ENCODE measurements around the gene CSAD. TPM values are rescaled to one million over a fixed set of nuclear protein-coding genes. Genes with fewer than 3 reads are reported as not detected.
A peak's percentile ranks its signal among the peaks of the same experiment; 100 is the strongest.
"Not testable (repeated sequence)": the region's sequence is repeated elsewhere in the genome, so short reads cannot be mapped to it uniquely, and the experiment has no call there.

The CSAD gene
- total RNA-seq, 4 donors from 2014 or later = 7.2 to 33.6 (median 19.2) TPM

DNA sequence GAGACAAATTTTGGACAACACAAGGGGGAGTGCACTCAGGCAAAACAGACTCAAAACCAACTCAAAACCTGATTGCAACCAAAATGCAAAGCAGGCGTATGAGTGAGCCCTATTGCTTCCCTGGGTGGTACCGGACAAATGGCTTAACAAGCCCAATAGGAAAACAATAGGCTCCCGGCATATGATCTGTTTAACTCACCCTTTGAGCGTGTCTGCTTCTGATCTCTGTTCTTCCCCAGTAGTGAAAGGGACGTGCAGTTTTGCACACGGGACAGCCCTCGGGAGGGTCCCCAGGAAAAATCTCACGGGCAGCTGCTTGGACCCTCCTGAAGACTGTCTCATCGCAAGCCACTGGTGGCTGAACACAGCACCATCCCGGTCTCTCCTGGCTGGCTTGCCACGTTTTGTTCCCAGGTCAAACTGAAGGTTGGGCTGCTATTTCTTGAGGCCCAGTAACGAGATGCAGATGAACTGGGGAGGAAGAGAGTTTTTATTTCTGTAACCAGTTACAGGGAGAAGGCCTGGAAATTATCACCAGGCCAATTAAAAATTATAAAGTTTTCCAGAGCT lies 67.5 kb downstream of the CSAD start:
- intact Hi-C loops (cut with DNase I; ENCODE audit: low total_unique reads) = no loop called here
- TF ChIP-seq POLR2A (IDR thresholded peaks at IDR 0.05) = no peak
- TF ChIP-seq, protein P1, sequence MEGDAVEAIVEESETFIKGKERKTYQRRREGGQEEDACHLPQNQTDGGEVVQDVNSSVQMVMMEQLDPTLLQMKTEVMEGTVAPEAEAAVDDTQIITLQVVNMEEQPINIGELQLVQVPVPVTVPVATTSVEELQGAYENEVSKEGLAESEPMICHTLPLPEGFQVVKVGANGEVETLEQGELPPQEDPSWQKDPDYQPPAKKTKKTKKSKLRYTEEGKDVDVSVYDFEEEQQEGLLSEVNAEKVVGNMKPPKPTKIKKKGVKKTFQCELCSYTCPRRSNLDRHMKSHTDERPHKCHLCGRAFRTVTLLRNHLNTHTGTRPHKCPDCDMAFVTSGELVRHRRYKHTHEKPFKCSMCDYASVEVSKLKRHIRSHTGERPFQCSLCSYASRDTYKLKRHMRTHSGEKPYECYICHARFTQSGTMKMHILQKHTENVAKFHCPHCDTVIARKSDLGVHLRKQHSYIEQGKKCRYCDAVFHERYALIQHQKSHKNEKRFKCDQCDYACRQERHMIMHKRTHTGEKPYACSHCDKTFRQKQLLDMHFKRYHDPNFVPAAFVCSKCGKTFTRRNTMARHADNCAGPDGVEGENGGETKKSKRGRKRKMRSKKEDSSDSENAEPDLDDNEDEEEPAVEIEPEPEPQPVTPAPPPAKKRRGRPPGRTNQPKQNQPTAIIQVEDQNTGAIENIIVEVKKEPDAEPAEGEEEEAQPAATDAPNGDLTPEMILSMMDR (IDR thresholded peaks at IDR 0.05) = no peak
- DNase-seq (ENCODE audit: low spot score in 2 of 2) = peak in 1 of 2 donors; percentile 53
- 73 to 79% methylated on average over 12 of the region's 12 CpGs for WGBS, 2 donors
- no peak overlapping the region for H3K4me3 ChIP-seq (ENCODE audit: low read depth, poor library complexity, severe bottlenecking)

DNA sequence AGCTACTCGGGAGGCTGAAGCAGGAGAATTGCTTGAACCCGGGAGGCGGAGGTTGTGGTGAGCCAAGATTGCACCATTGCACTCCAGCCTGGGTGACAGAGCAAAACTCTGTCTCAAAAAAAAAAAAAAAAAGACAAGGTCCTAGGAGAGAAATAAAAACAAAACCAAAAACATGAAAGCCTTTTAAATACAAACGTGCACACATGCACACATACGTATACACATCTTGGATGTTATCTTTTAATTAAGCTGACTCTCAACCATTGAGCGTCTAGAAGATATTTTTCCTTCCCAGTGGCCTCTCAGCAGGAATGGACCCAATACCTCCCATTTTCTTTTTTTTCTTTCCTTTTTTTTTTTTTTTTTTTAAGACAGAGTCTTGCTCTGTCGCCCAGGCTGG lies 68.3 kb downstream of the CSAD start:
- H3K4me3 ChIP-seq (ENCODE audit: low read depth, poor library complexity, severe bottlenecking); DNase-seq (ENCODE audit: low spot score in 2 of 2); intact Hi-C loops (cut with DNase I; ENCODE audit: low total_unique reads): not testable (repeated sequence)
- 92 to 94% methylated on average over 7 of the region's 7 CpGs for WGBS, 2 donors

Other genes with a start within 250 kb of the CSAD start
- 10 to 100 TPM; 23.3 to 97.2 (median 70.9) TPM for gene KRT18, start 231.8 kb downstream of the CSAD start, total RNA-seq
- gene EIF4B, start 174.5 kb downstream of the CSAD start, total RNA-seq = 100 to 1,000 TPM; 499 to 623 (median 546) TPM
- gene TNS2, start 130.9 kb downstream of the CSAD start, total RNA-seq = 10 to 100 TPM; 21.8 to 87.1 (median 65.9) TPM
- gene SPRYD3, start 101.5 kb downstream of the CSAD start, total RNA-seq = 10 to 100 TPM; 21.0 to 39.5 (median 28.4) TPM
- gene IGFBP6, start 83.3 kb downstream of the CSAD start, total RNA-seq = 100 to 1,000 TPM in 1 of 4 donors, 10 to 100 TPM in 3; 22.0 to 508 (median 68.9) TPM
- under 1 TPM in 2 of 4 donors, not detected in 2; 0.26 to 0.63 TPM for gene SOAT2, start 77.4 kb downstream of the CSAD start, total RNA-seq
- gene ZNF740, start 203 bp downstream of the CSAD start, total RNA-seq = 10 to 100 TPM in 1 of 4 donors, 1 to 10 TPM in 3; 6.1 to 12.1 (median 8.4) TPM
- 10 to 100 TPM in 1 of 4 donors, 1 to 10 TPM in 3; 6.5 to 13.2 (median 7.8) TPM for gene ITGB7, start 26.3 kb upstream of the CSAD start, total RNA-seq
- 100 to 1,000 TPM; 160 to 207 (median 199) TPM for gene RARG, start 51.3 kb upstream of the CSAD start, total RNA-seq
- 10 to 100 TPM in 1 of 4 donors, 1 to 10 TPM in 3; 4.7 to 13.6 (median 5.8) TPM for gene ESPL1, start 87.4 kb upstream of the CSAD start, total RNA-seq
- 100 to 1,000 TPM; 522 to 562 (median 543) TPM for gene PFDN5, start 114.6 kb upstream of the CSAD start, total RNA-seq
- 10 to 100 TPM; 39.2 to 53.5 (median 46.8) TPM for gene MYG1, start 118.8 kb upstream of the CSAD start, total RNA-seq
- gene AAAS, start 140.7 kb upstream of the CSAD start, total RNA-seq = 10 to 100 TPM; 41.4 to 47.1 (median 44.8) TPM
- gene SP7, start 155.4 kb upstream of the CSAD start, total RNA-seq = not detected
- gene SP1, start 199.3 kb upstream of the CSAD start, total RNA-seq = 100 to 1,000 TPM in 2 of 4 donors, 10 to 100 TPM in 2; 89.6 to 111 (median 100) TPM
- under 1 TPM in 1 of 4 donors, not detected in 3; 0.62 TPM for gene AMHR2, start 242.9 kb upstream of the CSAD start, total RNA-seq